Measurements from ENCODE around the gene CAMK2N1. TPM values are rescaled to one million over a fixed set of nuclear protein-coding genes. Genes with fewer than 3 reads are reported as not detected.

Gene CAMK2N1
- total RNA-seq, 1 experiment from 2014 or later: 51.2 TPM

DNA sequence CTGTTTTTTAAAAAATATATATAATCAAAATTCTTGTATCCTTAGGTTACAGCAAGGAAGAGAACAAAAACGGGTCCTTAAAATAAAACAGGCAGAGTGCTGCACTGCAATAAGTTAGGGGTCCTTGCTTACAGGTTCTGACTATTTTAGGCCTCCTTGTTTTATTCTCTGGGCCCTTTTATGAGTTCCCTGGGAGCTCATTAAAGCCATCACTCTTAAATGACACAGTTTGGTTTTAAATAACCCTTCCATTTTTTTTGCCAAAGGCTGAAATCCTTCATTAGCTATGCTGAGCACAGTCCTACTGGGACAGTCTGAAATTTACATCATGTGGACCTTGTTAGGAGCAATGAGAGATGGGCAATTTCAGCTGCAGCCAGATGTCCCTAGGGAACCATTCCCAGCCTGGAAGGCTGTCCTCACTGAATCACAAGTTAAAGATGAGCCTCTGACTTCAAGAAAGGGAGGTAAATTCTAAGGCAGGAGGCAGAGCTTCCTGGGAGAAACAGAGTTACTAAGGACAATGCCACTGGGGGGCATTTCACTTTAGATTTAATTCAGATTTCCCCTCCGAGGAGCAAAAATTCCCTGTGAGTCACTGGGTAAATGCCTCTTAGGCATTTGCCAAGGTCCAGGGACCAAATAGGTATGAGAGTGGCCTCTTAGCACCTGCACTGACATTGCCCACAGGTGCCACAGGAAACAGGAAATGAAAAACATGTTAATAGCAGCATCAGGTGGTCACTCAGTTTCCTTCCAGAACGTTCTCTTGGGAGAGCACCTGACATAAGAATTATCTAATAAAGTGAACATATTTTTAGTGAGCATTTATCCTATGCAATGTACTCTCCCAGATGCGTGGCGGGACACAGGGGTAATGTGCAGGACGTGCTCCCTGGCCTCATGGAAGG, 25.8 kb upstream of the CAMK2N1 start:
- H3K4me3 ChIP-seq (ENCODE audit: low read length): no peak overlapping the region
- no peak overlapping the region for H3K9ac ChIP-seq (ENCODE audit: low read length)
- no peaks in the 10 kb centered on the region for H3K9me3 ChIP-seq (ENCODE audit: low read length)
- no peaks in the 10 kb centered on the region for H3K36me3 ChIP-seq (ENCODE audit: low read depth, low read length)
- intact Hi-C loops (cut with micrococcal nuclease): no loop called here
- peak; percentile 70 for DNase-seq
- H3K79me2 ChIP-seq (ENCODE audit: low read length): peaks cover 11% of the 10 kb centered on the region
- H3F3A ChIP-seq (ENCODE audit: low read length, unreplicated experiment): peaks cover 5% of the 10 kb centered on the region
- CTCF ChIA-PET: interaction anchor here (0.9 kb wide), 1 partner anchor 26 kb away, joined by 3 read pairs; no protein-coding TSS in a partner anchor
- BruUV-seq (replicated peaks): no TSS peak
- POLR2A ChIA-PET (ENCODE audit: unreplicated experiment): no interaction called here
- H3K4me2 ChIP-seq (ENCODE audit: low read length): 0 out of 2 replicates have a peak overlapping the region, but pooled peaks have one; percentile 11
- H3K4me1 ChIP-seq (ENCODE audit: insufficient read depth, low read length): peaks cover 14% of the 10 kb centered on the region
- ATAC-seq: 0 out of 2 replicates have a peak, but pooled peaks have one; percentile 10
- H3K27me3 ChIP-seq (ENCODE audit: low read length): no peaks in the 10 kb centered on the region
- H4K20me1 ChIP-seq (ENCODE audit: low read length): no peaks in the 10 kb centered on the region
- H3K27ac ChIP-seq (ENCODE audit: low read length): peak overlapping the region; percentile 44
- no peaks in the 10 kb centered on the region for H3K9me2 ChIP-seq (replicated peaks; ENCODE audit: low read length)
- TF ChIP-seq EZH2phosphoT487 (IDR thresholded peaks at IDR 0.05; ENCODE audit: borderline replicate concordance, low read length): no peak
- TF ChIP-seq, protein P1, sequence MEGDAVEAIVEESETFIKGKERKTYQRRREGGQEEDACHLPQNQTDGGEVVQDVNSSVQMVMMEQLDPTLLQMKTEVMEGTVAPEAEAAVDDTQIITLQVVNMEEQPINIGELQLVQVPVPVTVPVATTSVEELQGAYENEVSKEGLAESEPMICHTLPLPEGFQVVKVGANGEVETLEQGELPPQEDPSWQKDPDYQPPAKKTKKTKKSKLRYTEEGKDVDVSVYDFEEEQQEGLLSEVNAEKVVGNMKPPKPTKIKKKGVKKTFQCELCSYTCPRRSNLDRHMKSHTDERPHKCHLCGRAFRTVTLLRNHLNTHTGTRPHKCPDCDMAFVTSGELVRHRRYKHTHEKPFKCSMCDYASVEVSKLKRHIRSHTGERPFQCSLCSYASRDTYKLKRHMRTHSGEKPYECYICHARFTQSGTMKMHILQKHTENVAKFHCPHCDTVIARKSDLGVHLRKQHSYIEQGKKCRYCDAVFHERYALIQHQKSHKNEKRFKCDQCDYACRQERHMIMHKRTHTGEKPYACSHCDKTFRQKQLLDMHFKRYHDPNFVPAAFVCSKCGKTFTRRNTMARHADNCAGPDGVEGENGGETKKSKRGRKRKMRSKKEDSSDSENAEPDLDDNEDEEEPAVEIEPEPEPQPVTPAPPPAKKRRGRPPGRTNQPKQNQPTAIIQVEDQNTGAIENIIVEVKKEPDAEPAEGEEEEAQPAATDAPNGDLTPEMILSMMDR (conservative IDR thresholded peaks at IDR 0.05; ENCODE audit: low read depth, low read length): peak; percentile 23; the same call in 1 of the 2 replicates
- H2AFZ ChIP-seq (ENCODE audit: low read length): 0 out of 2 replicates have a peak overlapping the region, but pooled peaks have one; percentile 45

DNA sequence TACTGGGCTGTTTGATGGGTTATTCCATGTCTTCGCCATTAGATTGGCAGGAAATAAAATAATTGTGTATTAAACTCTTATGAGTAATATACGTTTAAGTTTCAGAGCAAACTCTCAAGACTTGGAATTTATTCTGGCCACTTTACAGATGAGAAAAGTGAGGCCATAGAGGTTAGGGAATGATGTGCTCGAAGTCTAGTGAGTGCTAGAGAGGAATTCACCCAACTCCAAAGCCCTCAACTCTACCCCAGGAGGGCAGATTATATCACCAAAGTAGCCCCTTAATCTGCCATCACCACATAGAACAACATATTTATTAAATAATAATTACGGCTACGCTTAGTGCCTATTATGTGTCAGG, 22.4 kb upstream of the CAMK2N1 start:
- peaks cover 45% of the 10 kb centered on the region for H3K79me2 ChIP-seq (ENCODE audit: low read length)
- intact Hi-C loops (cut with micrococcal nuclease): no loop called here
- no peak for ATAC-seq
- H3K4me3 ChIP-seq (ENCODE audit: low read length): peak overlapping the region; percentile 91
- H3K9me2 ChIP-seq (replicated peaks; ENCODE audit: low read length): no peaks in the 10 kb centered on the region
- peaks cover 2% of the 10 kb centered on the region; the same call in 1 of the 2 replicates for H3K36me3 ChIP-seq (ENCODE audit: low read depth, low read length)
- peak overlapping the region; percentile 92 for H3K9ac ChIP-seq (ENCODE audit: low read length)
- no peaks in the 10 kb centered on the region for H3K27me3 ChIP-seq (ENCODE audit: low read length)
- no peaks in the 10 kb centered on the region for H3K9me3 ChIP-seq (ENCODE audit: low read length)
- POLR2A ChIA-PET (ENCODE audit: unreplicated experiment): no interaction called here
- no peak for DNase-seq
- H3K4me2 ChIP-seq (ENCODE audit: low read length): peak overlapping the region; percentile 88
- TSS peak; percentile 95 for BruUV-seq (replicated peaks)
- peak overlapping the region; percentile 82; the same call in 1 of the 2 replicates for H3K27ac ChIP-seq (ENCODE audit: low read length)
- peaks cover 5% of the 10 kb centered on the region for H3F3A ChIP-seq (ENCODE audit: low read length, unreplicated experiment)
- H3K4me1 ChIP-seq (ENCODE audit: insufficient read depth, low read length): peaks cover 32% of the 10 kb centered on the region
- no peaks in the 10 kb centered on the region for H4K20me1 ChIP-seq (ENCODE audit: low read length)
- H2AFZ ChIP-seq (ENCODE audit: low read length): peak overlapping the region; percentile 95
- TF ChIP-seq, protein P1 (conservative IDR thresholded peaks at IDR 0.05; ENCODE audit: low read depth, low read length): no peak
- TF ChIP-seq EZH2phosphoT487 (IDR thresholded peaks at IDR 0.05; ENCODE audit: borderline replicate concordance, low read length): no peak
- TF ChIP-seq EZH2 (IDR thresholded peaks at IDR 0.05; ENCODE audit: low read length, unreplicated experiment): no peak
- CTCF ChIA-PET: no interaction called here
